GM13976 (cell line): ENCODE results near the gene OR12D3.

Experiments
- DNase-seq: peaks from one replicate; pipeline ENCODE4 v3.0.0; 2012; ENCODE audit warnings: low spot score
- CTCF ChIP-seq: IDR thresholded peaks from 2 replicates; pipeline ENCODE4 v1.5.1; 2012; ENCODE audit warnings: borderline replicate concordance, mild to moderate bottlenecking; ENCODE audit not compliant: insufficient read depth; ENCODE audit errors: extremely low read depth, missing control alignments, control extremely low read depth
- in situ Hi-C: fragments of 300-500 bp; cut with MboI; formaldehyde crosslinking; loops from one replicate; pipeline ENCODE4 v1.12.0; 2022; ENCODE audit warnings: low sequenced_read_pairs, mixed read lengths, inconsistent platforms; ENCODE audit not compliant: unreplicated experiment

Gene OR12D3

GRCh38 chr6:29375191-29375590, at the start of gene OR12D3:
OR12D3 (minus strand) TSS chr6:29375291; CDS start chr6:29375287, 4 bp downstream.
- in situ Hi-C loops = no loop called here
- DNase-seq = no peak
- TF ChIP-seq CTCF = no peak

- in situ Hi-C loops = no loop called here
- no peak for DNase-seq
- no peak for TF ChIP-seq CTCF
Measured at GRCh38 chr6:29424575-29424974, 49.5 kb upstream of the OR12D3 start.

DNA sequence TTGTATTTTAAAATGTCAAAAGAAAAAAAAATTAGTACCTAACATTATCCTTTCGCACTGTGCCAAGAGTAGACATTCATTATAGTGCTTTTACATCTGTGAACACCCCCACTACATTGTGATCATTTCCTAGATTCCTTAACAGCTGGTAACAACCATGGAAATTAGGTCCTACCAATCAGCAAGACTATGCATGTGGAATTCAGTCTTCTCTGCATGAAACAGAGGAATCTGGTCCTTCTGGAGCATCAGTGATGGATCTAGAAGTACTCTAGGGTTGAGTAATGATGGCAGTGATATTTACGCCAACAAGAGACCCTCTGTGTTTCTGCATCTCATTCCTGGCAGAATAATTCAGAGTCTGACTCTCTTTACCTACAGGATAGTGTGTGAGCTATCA, 49.1 kb upstream of the OR12D3 start:
- in situ Hi-C loops = no loop called here
- TF ChIP-seq CTCF = no peak
- no peak for DNase-seq

DNA sequence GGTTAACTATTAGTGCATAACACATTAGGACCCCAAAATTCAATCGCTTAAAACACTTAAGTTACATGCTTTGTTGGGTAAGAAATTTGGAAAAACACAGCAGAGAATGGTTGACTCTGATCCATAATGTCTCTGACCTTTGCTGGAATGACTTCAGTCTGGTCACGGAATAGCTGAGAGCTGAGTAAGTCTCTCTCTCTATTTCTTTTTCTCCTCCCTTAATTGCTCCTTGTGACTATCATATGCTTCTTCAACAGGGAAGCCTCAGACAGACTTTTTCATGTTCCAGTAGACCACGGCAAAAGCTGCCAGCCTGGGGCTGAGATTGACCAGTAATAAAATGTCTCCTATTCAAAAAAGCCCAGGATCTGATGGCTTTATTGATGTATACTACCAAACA, 44.4 kb upstream of the OR12D3 start:
- no peak for DNase-seq
- TF ChIP-seq CTCF = no peak
- in situ Hi-C loops = no loop called here

DNA sequence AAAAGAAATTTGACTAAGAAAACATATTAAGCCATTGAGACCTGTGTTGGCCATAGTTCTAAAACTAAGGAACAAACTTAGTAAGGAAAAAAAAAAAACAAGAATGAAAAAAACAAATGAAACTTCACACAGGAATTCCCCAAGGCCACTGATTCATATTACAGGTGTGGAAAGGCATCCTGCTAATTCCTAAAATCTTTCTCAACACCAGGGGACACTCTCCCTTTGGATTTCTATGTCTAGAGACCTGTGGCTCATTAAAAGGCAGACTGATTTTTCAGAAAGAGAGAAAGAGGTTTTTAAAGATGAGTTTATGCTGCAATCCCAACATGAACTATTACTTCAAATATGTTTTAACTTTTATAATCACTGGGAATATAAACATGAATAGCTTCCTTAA, 39.5 kb upstream of the OR12D3 start, which contains the start of gene OR12D1:
Gene OR12D1, plus strand, starts transcription at position 341 of the 400 bp plus-strand sequence.
- DNase-seq = no peak
- TF ChIP-seq CTCF = no peak
- in situ Hi-C loops = no loop called here

GRCh38 chr6:29403801-29404200, 28.7 kb upstream of the OR12D3 start:
- no peak for DNase-seq
- in situ Hi-C loops = no loop called here
- TF ChIP-seq CTCF = no peak

- in situ Hi-C loops = no loop called here
- no peak for TF ChIP-seq CTCF
- DNase-seq = no peak
Measured at GRCh38 chr6:29399525-29399924, 24.4 kb upstream of the OR12D3 start.
